ENCODE results near the gene FIBCD1.

GRCh38 chr9:130888146-130888885, 50.7 kb downstream of the FIBCD1 start:
- no peak for TF ChIP-seq EZH2 (IDR thresholded peaks at IDR 0.05; ENCODE audit: insufficient read depth, low read length)
- TF ChIP-seq, protein P1, sequence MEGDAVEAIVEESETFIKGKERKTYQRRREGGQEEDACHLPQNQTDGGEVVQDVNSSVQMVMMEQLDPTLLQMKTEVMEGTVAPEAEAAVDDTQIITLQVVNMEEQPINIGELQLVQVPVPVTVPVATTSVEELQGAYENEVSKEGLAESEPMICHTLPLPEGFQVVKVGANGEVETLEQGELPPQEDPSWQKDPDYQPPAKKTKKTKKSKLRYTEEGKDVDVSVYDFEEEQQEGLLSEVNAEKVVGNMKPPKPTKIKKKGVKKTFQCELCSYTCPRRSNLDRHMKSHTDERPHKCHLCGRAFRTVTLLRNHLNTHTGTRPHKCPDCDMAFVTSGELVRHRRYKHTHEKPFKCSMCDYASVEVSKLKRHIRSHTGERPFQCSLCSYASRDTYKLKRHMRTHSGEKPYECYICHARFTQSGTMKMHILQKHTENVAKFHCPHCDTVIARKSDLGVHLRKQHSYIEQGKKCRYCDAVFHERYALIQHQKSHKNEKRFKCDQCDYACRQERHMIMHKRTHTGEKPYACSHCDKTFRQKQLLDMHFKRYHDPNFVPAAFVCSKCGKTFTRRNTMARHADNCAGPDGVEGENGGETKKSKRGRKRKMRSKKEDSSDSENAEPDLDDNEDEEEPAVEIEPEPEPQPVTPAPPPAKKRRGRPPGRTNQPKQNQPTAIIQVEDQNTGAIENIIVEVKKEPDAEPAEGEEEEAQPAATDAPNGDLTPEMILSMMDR (IDR thresholded peaks at IDR 0.05; ENCODE audit: insufficient read depth, low read depth, low read length), result no peak

Data from astrocyte (in vitro differentiated cells and primary cell).